ENCODE measurements around the gene AOX1.
"Not testable (repeated sequence)": the region's sequence is repeated elsewhere in the genome, so short reads cannot be mapped to it uniquely, and the experiment has no call there.

The AOX1 gene

DNA sequence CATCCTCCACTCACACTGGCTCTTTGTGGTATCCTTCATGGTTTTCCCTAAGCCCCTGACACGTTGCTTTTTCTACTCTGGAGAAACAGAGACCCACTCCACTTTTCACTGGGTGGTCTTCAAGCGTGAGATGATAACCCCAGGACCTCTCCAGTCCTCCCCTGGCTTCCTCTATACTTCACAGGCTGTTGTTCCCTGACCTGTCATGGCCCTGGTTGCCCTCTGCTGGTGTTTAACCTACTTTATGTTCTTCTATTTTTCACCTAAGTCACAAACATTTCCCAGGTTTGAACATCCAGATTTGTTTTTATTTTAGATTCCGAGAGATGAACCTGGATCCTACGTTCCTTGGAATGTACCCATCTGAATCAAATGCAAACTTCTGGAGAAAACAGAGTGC, 84.5 kb downstream of the AOX1 start:
- DNase-seq = peak; percentile 17

DNA sequence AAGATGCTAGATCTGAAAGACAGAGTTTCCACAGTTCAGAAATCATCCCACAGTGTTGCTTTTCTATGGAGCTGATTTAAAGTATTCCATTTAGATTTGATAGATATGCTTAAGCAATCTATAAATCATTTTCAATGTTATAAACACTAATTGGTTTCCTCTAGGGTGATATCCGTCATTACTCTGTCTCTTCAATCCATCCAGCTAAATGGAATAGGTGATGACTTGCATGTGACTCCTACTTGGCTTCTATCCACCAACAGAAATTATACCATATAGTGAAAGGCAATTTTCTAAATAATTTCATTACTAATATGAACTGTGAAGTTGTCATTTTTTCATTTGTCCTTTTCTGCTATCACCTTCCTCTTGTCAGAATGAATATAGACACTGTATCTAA, 84.9 kb downstream of the AOX1 start:
- DNase-seq = no peak

DNA sequence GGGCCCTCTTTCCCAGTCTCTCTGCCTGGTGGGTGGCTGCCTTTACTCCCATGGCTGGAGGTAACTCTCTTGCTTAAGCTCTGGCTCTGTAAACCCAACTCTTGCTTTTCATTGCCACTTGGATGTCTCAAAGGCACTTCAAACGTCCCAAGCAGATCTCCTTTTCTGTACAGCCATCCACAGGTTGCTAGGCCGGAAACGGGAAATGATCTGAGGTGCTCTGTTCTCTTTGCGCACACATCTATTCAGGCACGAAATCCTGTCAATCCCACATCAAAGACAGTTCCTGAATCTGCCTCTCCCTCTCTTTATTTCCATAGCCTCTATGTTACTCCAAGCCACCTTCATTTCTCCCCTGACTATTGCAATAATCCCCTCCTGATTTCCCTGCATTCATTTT, 87.4 kb downstream of the AOX1 start:
- no peak for DNase-seq

DNA sequence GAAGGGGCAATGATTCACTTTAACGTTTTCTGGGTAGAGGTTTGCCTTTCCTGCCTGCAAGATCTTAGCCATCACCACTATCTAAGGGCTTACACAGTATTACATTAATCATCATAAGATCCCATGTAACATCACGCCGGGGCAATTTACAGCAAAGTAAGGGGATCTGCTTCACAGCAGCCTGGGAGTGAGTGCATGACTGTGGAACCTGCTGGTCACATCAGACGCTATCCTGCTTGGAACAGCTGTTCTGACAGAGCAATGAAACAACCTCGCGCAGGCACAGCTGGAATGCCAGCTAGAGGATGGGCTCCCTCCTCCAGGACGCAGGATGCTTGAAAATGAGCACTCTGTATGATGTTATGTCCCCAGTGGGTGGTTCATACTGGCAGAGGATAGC, 89.0 kb downstream of the AOX1 start:
- DNase-seq = no peak

DNA sequence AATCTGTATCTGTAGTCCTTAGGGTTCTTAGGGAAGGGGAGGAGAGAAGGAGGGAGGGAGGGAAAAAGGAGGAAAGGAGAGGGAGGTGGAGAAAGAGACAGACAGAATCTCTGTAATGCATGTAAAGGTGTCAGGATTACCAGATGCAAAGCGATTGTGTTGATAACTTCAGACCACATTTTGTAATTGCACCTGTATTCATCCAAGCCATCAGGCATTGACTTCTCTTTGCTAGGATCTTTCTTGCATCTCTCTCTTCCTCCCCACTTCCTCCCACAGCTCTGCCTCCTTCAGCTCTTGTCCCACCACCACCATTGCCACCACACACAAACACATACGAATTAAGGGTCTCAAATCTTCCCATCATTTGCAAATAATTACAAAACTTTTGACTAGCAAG, 91.4 kb downstream of the AOX1 start:
- no peak for DNase-seq

DNA sequence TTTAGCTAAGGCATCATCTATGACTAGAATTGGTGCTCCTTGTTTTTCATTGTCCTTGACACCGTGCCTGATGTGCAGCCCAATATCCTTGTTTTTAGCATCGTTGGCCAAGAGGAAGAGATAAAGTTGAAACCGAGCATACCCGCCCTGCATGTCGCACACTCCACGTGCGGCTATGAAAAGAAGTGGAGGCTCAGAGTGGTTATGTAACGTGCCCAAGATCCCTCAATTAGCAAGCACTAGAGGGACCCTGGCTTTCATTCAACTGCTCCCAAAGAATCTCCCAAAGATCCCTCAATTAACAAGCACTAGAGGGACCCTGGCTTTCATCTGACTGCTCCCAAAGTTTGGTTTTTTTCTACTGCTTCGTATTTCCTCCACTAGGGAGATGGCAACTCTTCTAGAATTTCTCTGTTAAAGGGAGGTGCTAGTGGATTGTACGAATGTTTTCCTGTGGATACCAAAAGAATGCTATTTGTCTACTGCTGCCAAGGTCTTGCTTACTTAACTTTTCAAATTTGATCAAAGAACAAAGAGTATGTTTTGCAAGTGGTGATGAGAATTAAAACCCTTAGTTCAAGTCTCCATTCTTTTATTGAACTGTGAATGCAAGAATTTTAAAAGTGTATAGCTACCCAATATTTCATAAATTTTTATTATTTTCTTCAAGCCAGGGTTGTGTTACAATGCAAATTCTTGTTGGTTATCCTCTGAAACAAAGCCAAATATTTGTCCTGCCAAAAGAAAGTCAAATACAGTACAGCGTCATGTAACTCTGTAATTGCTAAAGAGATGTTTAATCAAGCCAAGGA, 92.1 kb downstream of the AOX1 start:
- no peak for DNase-seq

DNA sequence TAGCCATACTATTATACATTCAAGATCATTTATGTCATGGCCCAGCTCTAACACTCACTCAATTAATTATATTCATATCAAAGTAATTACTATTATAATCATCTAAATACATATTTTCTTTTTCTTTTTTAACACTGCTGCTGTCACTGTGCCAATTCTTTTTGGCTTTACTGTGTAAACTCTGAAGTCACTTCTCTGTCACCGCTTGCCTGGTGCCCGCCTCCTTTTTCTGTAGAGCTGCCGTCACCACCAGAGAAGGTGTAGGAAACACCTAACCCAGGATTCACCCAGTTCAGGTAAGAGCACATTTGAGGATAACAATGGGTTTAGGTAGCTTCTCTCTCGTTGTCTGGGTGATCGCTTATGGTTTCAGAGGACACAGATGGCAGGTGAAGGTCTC, 93.3 kb downstream of the AOX1 start:
- DNase-seq = no peak

DNA sequence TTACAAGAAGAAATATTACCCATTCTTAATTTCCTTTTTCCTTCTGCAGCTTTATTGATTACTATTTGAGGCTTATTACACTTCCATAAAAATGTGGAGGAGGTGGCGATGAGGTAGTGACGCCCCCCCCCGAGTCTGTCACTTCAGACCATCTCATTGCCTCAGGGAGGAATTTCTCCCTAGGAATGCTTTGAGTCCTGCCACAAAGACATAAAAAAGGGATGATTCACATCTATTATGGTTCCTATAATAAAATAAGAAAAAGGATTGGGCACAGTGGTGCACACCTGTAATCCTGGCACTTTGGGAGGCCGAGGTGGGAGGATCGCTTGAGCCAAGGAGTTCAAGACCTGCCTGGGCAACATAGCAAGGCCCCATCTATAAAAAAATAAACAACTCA, 93.7 kb downstream of the AOX1 start:
- no peak for DNase-seq

DNA sequence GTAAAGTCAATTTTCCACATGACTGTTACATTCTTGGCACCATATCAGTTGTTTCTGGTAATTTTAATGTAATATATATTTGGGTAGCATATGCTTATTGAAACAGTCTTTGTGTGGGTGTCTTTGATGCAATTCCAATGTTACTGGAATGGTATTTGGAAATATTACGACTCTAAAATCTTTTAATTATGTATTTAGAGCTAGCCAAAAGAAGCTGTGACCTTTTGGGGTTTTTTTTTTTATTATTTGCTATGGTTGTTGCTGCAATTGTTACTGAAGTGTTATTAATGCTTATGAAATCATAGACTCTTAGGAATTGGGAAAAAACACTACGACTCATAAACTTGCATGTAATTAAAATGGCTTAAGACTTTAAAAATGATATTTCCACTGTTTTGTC, 95.9 kb downstream of the AOX1 start:
- DNase-seq = no peak

DNA sequence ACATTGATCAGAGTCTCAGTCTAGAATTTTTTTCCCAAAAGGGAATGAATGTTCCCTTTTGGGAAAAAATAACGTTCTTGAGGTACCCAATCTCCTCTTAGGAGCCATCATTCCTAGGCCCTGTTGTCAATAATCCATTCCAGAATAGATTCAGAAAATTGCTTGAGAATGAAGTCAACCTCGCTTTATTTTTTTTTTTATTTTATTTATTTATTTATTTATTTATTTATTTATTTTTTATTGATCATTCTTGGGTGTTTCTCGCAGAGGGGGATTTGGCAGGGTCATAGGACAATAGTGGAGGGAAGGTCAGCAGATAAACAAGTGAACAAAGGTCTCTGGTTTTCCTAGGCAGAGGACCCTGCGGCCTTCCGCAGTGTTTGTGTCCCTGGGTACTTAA, 96.6 kb downstream of the AOX1 start:
- DNase-seq = not testable (repeated sequence)

DNA sequence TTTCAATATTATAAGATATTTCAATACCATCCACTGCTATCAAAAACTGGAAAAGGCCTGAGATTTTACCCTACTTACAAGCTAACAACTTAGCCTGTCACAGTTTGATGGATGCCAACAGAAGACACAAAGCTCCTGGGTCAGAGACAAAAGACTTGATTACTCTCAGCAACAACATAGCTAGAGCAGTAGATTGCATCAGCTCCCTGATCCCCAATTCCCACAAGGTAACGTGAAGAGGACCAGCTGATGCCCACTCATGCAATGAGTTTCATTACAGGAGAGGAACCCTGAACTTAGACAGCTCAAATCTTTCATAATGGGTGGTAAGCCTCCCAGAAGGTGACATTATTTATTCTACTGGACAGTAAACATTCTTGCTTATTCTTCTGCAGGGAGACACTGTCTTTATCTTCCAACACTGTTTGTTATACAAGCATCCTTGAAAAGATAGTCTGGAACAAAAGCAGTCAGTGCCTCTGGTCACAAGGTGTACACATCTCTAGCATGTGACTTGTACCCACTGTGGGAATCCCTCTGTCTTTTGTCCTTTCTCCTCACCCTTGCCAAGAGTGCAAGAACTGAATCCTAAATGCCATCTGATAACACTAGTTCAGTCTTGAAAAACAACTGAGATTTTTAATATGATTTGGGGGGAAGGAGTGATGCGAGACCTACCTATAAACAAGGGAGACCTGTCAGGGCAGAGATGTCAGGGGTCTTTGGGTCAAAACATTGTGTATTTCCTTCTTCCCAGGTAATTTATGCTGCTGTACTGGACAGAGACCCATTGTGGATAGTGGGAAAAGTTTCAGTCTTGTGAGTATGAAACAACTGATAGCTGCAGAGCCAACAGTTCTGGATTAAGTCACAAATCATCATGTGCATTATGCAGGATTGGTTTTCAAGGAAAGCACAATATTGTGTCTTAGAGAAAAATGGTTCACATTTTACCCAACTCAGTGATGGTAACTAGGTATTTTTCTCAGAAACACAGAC, 102.4 kb downstream of the AOX1 start:
- no peak for DNase-seq

DNA sequence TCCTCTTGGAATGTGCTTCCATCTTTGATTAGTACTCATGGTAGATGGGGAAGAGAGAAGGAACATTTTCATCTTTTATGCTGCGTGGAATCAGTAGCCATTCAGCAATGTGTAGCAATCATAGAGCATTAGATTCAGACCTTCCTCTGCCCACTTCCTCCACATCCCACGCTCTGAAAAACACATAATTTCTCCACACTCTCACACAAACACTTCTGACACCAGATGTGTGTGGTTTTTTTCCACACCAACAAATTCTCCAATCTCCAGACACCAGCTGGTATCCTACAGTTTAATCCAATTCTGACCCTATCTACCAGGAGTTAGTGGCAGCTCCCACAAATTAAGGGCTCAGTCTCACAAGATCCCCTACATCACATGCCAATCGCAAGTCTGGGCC, 103.3 kb downstream of the AOX1 start:
- no peak for DNase-seq

DNA sequence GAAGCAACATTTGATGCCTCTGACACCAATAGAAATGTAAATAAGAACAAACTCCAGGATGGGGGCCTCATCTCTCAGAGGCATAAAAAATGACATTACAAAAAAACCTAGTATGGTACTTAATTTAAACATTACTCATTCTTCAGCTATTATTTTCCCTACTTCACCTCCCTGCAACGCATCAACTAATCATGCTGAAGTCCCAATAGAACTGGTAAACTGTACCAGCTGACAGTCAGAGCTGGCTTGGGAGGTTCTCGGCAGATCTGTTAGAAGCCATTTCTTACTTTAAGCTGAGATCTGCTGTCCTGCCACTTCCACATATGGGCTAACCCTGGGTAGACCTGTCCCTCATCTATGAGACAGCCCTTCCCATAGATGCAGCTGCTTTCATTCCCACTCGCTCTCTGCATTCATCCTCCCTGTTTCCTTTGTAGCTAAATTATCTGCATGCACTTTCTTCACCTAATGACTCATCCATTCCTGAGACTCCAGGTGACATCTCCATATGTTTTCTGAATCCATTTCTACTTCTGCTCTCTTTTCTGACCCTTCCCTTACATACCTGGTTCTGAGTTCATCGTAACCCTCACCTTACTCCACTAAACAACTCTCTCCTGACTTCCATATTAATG, 108.1 kb downstream of the AOX1 start:
- no peak for DNase-seq

DNA sequence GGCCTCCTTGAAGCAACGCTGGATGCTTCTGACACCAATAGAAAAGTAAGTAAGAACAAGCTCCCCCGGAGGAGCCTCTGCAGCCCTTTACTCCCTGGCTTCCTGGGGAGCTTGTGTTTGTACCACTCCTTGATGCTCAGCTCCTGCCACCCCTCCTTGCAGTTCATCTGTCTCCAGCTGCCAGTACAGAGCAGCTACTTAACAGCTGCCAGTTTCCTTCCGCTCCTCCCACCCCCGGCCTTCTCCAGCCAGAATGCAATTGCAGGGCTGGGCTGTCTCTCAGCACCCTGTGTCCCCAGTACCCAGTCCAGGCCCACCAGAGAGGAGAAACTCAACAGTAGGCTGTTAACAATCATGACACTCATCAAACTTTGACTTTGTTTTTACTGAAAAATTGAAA, 109.4 kb downstream of the AOX1 start:
- DNase-seq = peak; percentile 72

DNA sequence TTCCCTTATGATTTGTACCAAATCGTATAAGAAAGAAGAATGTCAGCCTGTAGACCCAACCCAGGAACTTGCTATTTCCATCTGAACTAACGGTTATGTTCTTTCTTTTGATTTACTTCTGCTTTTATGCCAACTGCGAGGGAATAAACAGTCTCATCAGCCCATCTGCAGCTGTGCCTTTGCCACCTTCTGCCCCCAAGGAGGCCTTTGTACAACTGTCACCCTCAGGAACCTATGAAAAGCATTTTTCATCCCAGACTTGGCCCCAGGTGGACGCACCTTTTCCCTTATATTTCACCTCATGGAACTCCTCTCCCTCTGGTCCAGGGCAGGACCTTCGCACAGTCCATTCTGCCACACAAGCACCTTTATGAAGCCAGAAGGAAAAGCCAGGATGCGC, 109.8 kb downstream of the AOX1 start:
- peak; percentile 67 for DNase-seq

DNA sequence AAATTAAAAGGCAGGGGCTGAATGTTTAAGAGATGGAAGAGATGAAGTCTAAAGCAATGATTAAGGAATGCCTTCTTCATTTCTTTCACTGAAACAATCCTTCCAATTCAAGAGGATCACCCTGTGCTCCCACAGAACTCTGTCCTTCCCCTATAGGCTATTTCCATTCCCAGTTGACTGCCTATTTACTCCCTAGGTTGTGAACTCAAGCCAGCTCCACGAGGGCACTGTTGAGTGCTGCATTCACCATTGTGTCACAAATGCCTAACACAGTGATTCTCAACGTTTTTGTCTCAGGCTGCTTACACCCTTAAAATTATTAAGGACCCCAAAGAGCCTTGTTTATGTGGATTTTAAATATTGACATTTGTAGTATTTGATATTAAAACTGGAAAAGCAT, 112.4 kb downstream of the AOX1 start:
- DNase-seq = no peak

DNA sequence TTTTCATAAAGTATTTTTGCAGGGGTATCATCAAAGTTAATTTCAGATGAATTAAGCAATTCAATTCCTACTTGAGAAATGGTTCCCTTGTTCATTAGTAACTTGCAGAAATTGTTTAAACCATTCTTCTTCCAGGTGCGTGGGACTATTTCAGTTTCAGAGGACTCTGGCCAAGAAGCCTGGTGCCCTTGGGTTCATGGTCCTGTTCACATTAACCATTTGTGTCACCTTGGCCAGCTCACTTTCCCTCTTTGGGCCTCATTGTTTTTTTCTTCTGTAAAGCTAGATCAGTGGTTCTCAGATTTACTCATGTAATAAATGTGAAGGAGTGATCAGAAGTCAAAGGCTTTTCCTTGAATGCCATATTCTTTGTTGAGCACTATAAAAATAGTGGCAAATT, 113.5 kb downstream of the AOX1 start:
- DNase-seq = no peak

DNA sequence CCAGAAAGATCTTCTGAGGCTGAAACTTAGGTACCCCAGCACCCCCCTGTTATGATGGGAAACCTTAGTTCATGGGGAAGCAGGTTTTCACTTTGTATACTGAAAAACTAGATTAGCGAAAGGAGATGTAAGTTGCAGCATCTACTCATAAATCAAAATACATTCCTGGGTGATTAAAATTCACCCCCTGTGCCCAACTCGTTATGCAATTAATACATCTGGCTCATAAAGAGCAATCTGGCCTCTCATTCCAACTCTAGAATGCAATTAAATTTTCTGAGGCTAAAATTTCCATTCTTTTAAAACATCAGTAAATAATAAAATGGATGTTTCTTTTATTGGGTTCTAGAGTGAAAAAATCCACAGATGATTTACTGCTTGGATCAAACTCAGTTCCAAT, 115.0 kb downstream of the AOX1 start:
- no peak for DNase-seq

DNA sequence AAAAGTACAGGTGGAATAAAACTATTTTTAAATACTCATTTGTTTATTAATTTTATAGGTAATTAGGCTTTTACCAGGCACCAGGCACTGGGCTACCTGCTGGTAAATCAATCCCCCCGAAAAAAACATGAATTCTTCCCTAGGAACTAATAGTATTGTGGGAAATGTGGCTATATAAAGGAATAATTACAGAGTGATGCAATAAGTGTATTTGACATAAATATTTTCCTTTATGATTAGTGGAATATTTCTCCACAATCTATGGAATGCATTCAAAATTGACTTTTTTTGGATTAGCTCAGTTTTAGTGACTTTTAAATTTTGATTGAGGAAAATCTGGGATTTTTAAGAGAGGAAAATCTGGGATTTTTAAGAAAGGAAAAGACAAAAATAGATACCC, 116.2 kb downstream of the AOX1 start:
- DNase-seq = no peak

DNA sequence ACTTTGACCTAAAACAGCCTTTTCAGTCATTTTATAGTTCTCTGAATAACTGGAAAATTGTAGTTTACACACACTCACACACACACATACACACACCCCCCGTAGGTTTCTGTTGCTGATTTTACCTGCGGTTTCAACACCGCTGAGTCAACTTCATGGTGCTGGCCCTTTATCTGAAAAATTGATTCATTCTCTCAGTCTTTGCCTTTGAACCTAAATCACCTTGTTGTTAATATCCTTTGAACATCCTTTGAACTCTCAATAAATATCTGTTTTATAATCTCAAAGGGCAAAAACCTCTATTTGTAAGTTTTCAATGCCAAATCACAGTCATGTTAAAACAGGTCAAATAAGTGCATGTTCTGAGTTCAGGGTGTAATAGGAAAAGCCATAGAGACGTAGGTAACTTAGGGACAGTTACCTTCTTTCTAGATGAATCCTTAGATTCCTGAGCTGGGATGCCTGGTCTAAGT, 116.9 kb downstream of the AOX1 start:
- no peak for DNase-seq

DNA sequence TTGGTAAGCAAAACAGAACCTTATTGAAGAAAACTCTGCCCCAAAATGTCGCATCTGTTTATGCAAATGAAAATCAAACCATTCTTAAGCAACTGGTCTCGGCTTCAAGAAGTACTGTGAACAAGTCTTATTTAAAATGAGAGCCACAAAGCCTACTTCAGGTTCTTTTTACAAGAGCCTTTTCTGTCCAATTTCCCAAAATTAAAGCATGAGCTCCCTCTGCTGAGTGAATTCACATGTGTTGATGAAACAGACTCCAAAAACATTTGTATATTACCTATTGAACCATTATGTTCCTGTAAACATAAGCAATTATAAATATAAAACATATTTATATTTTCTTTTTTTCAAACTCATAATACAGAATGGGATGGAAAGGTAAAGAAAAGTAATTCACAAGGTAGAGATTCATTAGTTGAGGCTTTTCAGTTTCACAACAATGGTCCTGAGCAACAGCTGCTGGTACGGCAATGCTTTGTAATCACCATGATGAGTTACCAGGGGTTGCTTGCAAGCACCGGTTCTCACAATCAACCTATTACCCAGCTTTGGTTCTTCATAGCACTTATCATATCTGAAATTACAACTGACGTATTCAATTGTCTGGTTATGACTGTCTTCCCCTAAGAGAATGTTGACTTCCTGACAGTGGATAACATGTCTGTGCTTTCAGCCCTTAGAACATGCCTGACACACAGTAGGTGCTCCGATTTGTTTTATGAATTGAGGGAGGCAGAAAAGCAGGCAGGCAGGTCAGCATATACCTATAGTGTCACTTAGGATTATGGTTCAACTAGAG, 117.5 kb downstream of the AOX1 start:
- DNase-seq = peak; percentile 77

DNA sequence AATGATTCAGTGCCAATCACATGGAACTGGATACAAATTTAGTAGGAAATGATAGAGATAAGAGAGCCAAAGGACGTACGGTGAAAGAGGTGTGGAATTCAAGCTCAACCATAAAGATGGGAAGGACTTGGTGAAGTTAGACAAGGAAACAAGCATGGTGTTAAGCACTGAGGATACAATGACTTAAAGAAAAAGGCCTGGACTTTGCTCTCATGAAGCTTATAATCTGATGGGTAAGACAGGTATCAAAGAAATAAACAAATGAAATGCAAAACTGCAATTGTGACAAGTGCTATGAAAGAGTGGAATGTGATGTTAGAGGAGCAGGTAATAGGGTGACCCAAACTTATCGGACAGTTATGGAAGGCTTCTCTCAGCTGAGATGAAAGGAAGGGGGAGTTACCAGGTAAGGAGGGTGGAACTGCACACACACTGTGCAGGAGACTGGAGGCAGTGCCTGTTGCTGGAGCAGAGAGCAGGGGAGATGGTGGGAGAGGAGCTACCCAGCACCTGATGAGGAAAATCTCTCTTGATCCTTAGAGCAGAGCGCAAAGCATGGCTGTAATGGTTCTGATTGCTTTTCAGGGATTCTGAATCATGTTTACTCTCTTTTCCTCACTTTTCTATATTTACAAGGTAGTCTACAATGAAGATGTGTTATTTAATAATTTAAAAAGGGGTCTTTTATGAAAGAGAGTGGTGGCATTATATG, 118.3 kb downstream of the AOX1 start:
- no peak for DNase-seq

All from hematopoietic multipotent progenitor cell treated with erythropoietin and hydrocortisone succinate and interleukin-3 and kit ligand, for 6 days (in vitro differentiated cells).